Breast epithelium (tissue), 3 donors: Measurements from ENCODE around the gene AKR7A2.

Experiments
- POLR2A ChIP-seq: fragments of 450-650 bp; IDR thresholded peaks from one replicate; pipeline ENCODE4 v1.6.1; 2016; ENCODE audit warnings: antibody characterized with exemption, mild to moderate bottlenecking, moderate library complexity
- POLR2AphosphoS5 ChIP-seq, 3 donors: sonication (generic); formaldehyde crosslinking; IDR thresholded peaks; one replicate each; pipeline ENCODE4 v1.6.1; 2017; ENCODE audit warnings: antibody characterized with exemption in 3 of 3
- TF ChIP-seq, protein P1 (sequence below), 3 donors: fragments of 450-650 bp; IDR thresholded peaks; one replicate each; pipeline ENCODE4 v1.5.1; 2016 to 2017; ENCODE audit warnings: antibody characterized with exemption in 3 of 3, mild to moderate bottlenecking in 3 of 3, moderate library complexity in 3 of 3

DNA sequence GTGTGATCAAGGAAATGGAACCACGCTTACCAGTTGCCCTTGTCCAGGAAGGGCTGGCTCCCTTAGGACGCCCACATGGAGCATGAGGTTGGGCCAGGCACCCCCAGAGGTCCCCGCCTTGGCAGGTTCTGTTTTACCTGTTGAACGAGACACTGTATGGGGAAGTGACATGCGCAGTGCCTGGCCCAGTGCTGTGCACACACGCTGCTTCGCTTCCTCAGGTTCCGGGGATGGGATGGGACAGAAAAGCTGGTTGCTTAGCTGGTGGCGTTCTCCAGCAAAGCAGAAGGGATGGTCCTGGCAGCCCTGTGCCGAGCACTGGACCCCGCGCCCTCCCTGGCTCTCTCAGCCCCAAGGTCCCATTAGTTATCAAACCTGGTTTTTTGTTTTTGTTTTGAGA lies 20.9 kb upstream of the AKR7A2 start:
- TF ChIP-seq POLR2A, result no peak
- TF ChIP-seq, protein P1, sequence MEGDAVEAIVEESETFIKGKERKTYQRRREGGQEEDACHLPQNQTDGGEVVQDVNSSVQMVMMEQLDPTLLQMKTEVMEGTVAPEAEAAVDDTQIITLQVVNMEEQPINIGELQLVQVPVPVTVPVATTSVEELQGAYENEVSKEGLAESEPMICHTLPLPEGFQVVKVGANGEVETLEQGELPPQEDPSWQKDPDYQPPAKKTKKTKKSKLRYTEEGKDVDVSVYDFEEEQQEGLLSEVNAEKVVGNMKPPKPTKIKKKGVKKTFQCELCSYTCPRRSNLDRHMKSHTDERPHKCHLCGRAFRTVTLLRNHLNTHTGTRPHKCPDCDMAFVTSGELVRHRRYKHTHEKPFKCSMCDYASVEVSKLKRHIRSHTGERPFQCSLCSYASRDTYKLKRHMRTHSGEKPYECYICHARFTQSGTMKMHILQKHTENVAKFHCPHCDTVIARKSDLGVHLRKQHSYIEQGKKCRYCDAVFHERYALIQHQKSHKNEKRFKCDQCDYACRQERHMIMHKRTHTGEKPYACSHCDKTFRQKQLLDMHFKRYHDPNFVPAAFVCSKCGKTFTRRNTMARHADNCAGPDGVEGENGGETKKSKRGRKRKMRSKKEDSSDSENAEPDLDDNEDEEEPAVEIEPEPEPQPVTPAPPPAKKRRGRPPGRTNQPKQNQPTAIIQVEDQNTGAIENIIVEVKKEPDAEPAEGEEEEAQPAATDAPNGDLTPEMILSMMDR (IDR thresholded peaks at IDR 0.05), result no peak
- TF ChIP-seq POLR2AphosphoS5 (IDR thresholded peaks at IDR 0.05), result no peak
